Measurements from ENCODE around the gene CTRB1. TPM values are rescaled to one million over a fixed set of nuclear protein-coding genes. Genes with fewer than 3 reads are reported as not detected.
"Not testable (repeated sequence)": the region's sequence is repeated elsewhere in the genome, so short reads cannot be mapped to it uniquely, and the experiment has no call there.

CTRB1 gene
- total RNA-seq, 1 donor from 2014 or later = not detected

DNA sequence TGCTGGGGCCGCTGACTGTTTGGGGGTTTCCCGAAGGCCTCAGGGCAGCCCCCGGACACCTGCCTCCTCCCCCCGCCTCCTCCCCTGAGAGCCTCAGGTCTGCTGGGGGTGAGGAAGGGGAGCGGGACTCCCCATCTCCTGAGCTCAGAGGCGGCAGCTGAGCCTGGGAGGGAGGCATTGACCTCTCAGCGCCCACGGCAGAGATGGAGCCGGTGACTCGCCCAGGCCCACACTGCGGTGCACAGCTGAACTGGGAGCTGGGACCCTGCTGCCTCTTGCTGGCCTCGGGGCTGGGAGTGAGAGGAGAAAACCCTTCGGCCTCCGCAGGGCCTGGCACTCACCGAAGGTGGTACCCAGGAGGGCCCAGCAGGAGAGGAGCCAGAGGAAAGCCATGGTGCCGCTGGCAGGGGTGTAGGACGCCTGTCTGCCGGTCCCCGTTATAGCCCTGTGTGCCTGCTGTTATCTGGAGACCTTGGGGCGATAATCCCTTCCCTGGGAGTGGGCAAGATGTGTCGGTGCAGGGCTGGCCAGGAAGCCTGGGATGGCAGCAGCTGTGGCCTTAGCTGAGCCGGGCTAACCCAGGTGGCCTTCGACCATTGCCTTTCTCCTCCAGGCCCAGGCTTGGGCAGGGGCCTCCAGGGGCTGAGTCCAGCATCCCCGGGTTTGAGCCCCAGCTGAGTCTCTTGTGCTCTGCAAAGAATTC, 11.9 kb upstream of the CTRB1 start, which contains the start of gene CTRB2:
TSS of gene CTRB2 (minus strand) at position 413 of the 703 bp plus-strand sequence. CDS start at position 393, 20 bp downstream.
- H3K27me3 ChIP-seq (ENCODE audit: control insufficient read depth, insufficient read depth, low read length) = no peaks in the 10 kb centered on the region
- DNase-seq (ENCODE audit: low read depth) (no peak), FAIRE-seq (peak; percentile 60)
- TF ChIP-seq, protein P1, sequence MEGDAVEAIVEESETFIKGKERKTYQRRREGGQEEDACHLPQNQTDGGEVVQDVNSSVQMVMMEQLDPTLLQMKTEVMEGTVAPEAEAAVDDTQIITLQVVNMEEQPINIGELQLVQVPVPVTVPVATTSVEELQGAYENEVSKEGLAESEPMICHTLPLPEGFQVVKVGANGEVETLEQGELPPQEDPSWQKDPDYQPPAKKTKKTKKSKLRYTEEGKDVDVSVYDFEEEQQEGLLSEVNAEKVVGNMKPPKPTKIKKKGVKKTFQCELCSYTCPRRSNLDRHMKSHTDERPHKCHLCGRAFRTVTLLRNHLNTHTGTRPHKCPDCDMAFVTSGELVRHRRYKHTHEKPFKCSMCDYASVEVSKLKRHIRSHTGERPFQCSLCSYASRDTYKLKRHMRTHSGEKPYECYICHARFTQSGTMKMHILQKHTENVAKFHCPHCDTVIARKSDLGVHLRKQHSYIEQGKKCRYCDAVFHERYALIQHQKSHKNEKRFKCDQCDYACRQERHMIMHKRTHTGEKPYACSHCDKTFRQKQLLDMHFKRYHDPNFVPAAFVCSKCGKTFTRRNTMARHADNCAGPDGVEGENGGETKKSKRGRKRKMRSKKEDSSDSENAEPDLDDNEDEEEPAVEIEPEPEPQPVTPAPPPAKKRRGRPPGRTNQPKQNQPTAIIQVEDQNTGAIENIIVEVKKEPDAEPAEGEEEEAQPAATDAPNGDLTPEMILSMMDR (IDR thresholded peaks at IDR 0.05; ENCODE audit: insufficient read depth, low read length, severe bottlenecking) = no peak
- no peak within 1 kb of the TSS for H3K4me3 ChIP-seq (ENCODE audit: low read depth, low read length)
- no peaks in the 10 kb centered on the region for H3K36me3 ChIP-seq (ENCODE audit: control insufficient read depth, insufficient read depth, low read length)

DNA sequence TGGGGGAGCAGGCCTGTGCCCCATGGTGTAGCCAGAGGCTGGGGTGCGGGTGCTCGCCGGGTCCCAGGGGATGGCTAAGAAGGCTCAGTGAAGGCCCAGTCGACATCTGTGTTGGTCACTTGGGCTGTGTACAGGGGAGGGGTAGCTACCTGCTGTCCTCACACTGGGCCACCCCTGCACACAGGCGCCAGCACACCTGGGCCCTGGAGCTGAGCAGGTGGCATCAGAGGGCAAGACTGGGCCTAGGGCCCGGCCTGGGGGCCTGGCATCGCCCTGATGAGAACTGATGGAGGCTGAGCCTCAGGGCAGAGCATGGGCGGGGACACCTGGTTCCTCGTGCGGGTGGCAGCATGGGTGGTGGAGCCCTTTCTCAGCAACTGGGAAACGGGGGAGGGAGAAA, 11.0 kb upstream of the CTRB1 start:
- Histone ChIP-seq H3K4me3 (ENCODE audit: low read depth, low read length) (no peak overlapping the region), H3K27me3 (ENCODE audit: control insufficient read depth, insufficient read depth, low read length) (no peaks in the 10 kb centered on the region), H3K36me3 (ENCODE audit: control insufficient read depth, insufficient read depth, low read length) (no peaks in the 10 kb centered on the region)
- FAIRE-seq = no peak
- TF ChIP-seq, protein P1 (IDR thresholded peaks at IDR 0.05; ENCODE audit: insufficient read depth, low read length, severe bottlenecking) = no peak
- DNase-seq (ENCODE audit: low read depth) = no peak

DNA sequence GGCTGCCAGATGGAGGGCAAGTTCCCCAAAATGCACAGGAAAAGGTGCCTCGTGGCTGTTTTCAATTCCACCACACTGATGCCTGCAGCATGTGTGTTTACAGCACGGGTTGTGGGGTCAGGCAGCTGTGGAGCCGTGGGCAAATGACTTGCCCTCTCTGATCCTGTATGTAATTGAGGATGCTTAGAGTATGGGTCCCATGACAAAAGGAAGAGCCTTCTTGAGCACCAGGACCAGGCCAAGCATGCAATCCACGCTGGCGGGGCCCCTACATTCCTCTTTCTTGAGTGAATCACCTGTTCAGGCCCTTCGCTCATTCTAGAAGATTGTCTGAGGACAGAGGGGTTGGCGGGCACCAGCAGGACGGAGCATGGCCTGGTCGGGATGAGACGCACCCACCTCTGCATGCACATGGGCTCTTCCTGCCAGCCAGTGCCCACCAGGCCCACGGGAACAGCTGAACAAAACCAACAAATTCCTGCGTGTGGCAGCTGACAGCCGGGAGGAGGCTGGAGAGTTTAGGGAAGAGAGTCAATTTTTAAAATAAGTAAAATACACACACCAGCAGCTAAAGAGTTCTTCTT, 10.5 kb upstream of the CTRB1 start:
- no peak overlapping the region for H3K4me3 ChIP-seq (ENCODE audit: low read depth, low read length)
- H3K27me3 ChIP-seq (ENCODE audit: control insufficient read depth, insufficient read depth, low read length) = no peaks in the 10 kb centered on the region
- FAIRE-seq (no peak), DNase-seq (ENCODE audit: low read depth) (no peak)
- no peaks in the 10 kb centered on the region for H3K36me3 ChIP-seq (ENCODE audit: control insufficient read depth, insufficient read depth, low read length)
- TF ChIP-seq, protein P1 (IDR thresholded peaks at IDR 0.05; ENCODE audit: insufficient read depth, low read length, severe bottlenecking) = no peak

DNA sequence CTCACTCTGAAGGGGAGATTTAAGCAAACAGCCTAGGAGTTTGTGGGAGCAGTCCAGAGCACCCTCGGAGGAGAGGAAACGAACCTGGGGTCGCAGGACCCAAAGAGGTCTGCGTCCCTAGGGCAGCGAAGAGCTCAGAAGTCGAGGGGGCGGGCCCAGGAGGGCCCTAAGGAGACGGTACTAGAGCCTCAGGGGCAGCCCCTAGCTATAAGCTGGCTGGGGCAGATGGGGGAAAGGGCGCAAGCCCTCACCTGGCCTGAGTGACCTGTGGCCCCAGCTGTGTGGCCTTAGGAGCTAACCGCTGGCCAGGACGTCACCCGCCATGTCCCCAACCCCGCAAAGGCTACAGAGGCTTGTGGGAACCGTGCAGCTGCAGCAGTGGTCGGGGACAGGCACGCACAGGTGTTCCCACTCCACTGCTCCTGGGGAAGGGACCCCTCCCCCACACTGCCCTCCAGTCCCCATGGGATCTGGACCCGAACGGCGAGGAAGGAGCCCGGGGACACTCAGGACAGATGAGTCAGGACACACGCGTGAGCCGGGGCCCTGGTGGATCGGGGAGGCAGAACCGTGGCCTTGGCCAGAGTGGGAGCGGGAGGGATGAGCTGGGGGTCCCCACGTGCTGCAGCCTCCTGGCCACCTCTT, 9.8 kb upstream of the CTRB1 start:
- Histone ChIP-seq H3K27me3 (ENCODE audit: control insufficient read depth, insufficient read depth, low read length) (no peaks in the 10 kb centered on the region), H3K4me3 (ENCODE audit: low read depth, low read length) (no peak overlapping the region), H3K36me3 (ENCODE audit: control insufficient read depth, insufficient read depth, low read length) (no peaks in the 10 kb centered on the region)
- TF ChIP-seq, protein P1 (IDR thresholded peaks at IDR 0.05; ENCODE audit: insufficient read depth, low read length, severe bottlenecking) = no peak
- FAIRE-seq (no peak), DNase-seq (ENCODE audit: low read depth) (no peak)

DNA sequence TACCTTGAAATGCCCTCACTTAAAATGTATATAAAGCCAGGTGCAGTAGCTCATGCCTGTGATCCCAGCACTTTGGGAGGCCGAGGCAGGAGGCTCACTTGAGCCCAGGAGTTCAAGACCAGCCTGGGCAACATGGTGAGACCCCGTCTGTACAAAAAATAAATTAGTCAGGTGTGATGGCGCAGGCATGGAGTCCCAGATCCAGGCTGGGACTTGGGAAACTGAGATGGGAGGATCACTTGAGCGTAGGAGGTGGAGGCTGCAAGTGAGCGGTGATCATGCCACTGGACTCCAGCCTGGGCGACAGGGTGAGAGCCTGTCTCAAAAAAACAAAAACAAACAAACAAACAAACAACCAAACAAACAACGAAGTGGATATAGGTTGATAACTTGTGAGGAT, 9.3 kb upstream of the CTRB1 start:
- FAIRE-seq; H3K27me3 ChIP-seq (ENCODE audit: control insufficient read depth, insufficient read depth, low read length); H3K36me3 ChIP-seq (ENCODE audit: control insufficient read depth, insufficient read depth, low read length); DNase-seq (ENCODE audit: low read depth); H3K4me3 ChIP-seq (ENCODE audit: low read depth, low read length): not testable (repeated sequence)

DNA sequence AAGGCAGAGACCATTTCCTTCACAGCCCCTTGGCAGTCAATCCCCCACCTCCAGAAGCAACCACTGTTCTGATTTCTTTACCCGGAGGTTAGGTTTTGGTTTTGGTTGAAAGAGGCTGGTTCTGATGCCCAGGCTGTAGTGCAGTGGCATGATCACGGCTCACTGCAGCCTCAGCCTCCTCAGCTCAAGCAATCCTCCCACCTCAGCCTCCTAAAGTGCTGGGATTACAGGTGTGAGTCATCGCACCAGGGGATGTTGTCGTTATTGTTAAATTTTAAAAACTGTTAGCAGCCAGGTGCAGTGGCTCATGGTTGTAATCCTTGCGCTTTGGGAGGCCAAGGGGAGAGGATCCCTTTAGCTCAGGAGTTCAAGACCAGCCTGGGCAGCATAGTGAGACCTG, 8.8 kb upstream of the CTRB1 start:
- DNase-seq (ENCODE audit: low read depth) (no peak), FAIRE-seq (no peak)
- Histone ChIP-seq H3K36me3 (ENCODE audit: control insufficient read depth, insufficient read depth, low read length) (no peaks in the 10 kb centered on the region), H3K4me3 (ENCODE audit: low read depth, low read length) (no peak overlapping the region), H3K27me3 (ENCODE audit: control insufficient read depth, insufficient read depth, low read length) (no peaks in the 10 kb centered on the region)
- TF ChIP-seq, protein P1 (IDR thresholded peaks at IDR 0.05; ENCODE audit: insufficient read depth, low read length, severe bottlenecking) = no peak

DNA sequence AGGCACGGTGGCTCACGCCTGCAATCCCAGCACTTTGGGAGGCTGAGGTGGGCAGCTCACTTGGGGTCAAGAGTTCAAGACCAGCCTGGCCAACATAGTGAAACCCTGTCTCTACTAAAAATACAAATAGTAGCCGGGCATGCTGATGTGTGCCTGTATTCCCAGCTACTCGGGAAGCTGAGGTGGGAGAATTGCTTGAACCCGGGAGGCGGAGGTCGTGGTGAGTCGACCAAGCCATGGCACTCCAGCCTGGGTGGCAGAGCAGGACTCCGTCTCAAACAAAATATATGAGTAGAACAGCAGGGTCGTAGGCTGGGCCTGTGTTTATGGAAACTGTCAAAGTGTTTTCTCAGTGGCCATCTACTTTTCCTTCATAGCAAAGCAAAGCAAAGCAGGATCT, 7.5 kb upstream of the CTRB1 start:
- H3K27me3 ChIP-seq (ENCODE audit: control insufficient read depth, insufficient read depth, low read length); DNase-seq (ENCODE audit: low read depth); H3K36me3 ChIP-seq (ENCODE audit: control insufficient read depth, insufficient read depth, low read length); H3K4me3 ChIP-seq (ENCODE audit: low read depth, low read length); FAIRE-seq: not testable (repeated sequence)
